ENCODE measurements around the gene BARX1.
"Not testable (repeated sequence)": the region's sequence is repeated elsewhere in the genome, so short reads cannot be mapped to it uniquely, and the experiment has no call there.

Gene BARX1

GRCh38 chr9:93950619-93951601 lies 4.2 kb downstream of the BARX1 start:
- no peak for DNase-seq

- no peak for DNase-seq
Measured at GRCh38 chr9:93949694-93950449, 5.3 kb downstream of the BARX1 start.

GRCh38 chr9:93949073-93949693 lies 6.0 kb downstream of the BARX1 start:
- DNase-seq, result no peak

GRCh38 chr9:93948441-93949072 lies 6.6 kb downstream of the BARX1 start:
- no peak for DNase-seq

- DNase-seq, result no peak
Measured at GRCh38 chr9:93947409-93948070, 7.6 kb downstream of the BARX1 start.

GRCh38 chr9:93946338-93946712 lies 8.8 kb downstream of the BARX1 start:
- no peak for DNase-seq

- peak; percentile 53 for DNase-seq
Measured at GRCh38 chr9:93945400-93946337, 9.5 kb downstream of the BARX1 start.

- no peak for DNase-seq
Measured at GRCh38 chr9:93944011-93944410, 11.1 kb downstream of the BARX1 start.

- DNase-seq, result no peak
Measured at GRCh38 chr9:93942161-93942560, 13.0 kb downstream of the BARX1 start.

GRCh38 chr9:93941493-93941892 lies 13.7 kb downstream of the BARX1 start:
- DNase-seq, result no peak

GRCh38 chr9:93940951-93941350 lies 14.2 kb downstream of the BARX1 start:
- DNase-seq, result no peak

- DNase-seq, result not testable (repeated sequence)
Measured at GRCh38 chr9:93939589-93939988, 15.6 kb downstream of the BARX1 start.

- DNase-seq, result no peak
Measured at GRCh38 chr9:93937193-93937592, 18.0 kb downstream of the BARX1 start.

GRCh38 chr9:93931905-93932304 lies 23.2 kb downstream of the BARX1 start:
- DNase-seq, result no peak

GRCh38 chr9:93930070-93930469 lies 25.1 kb downstream of the BARX1 start:
- DNase-seq, result peak; percentile 62

GRCh38 chr9:93929231-93929630 lies 25.9 kb downstream of the BARX1 start:
- DNase-seq, result no peak

GRCh38 chr9:93922535-93922934 lies 32.6 kb downstream of the BARX1 start:
- DNase-seq, result no peak

GRCh38 chr9:93920131-93920800 lies 34.9 kb downstream of the BARX1 start:
- DNase-seq, result no peak

GRCh38 chr9:93918061-93918460 lies 37.1 kb downstream of the BARX1 start:
- no peak for DNase-seq

GRCh38 chr9:93917121-93917853 lies 37.9 kb downstream of the BARX1 start:
- no peak for DNase-seq

Measured in NCI-H69 (cell line).